ENCODE data around the gene EIF4G3. TPM values are rescaled to one million over a fixed set of nuclear protein-coding genes. Genes with fewer than 3 reads are reported as not detected.

Gene EIF4G3
- total and polyA plus RNA-seq, 2 of the 8 experiments (the other 6 are each of a cell fraction or from before 2014, with no cell fraction given): 47.5 to 66.6 TPM

GRCh38 chr1:20830378-20830777 is 346.3 kb downstream of the EIF4G3 start:
- no peak for DNase-seq (ENCODE audit: low read depth in 1 of 2, low spot score in 2 of 2)
- no peaks in the 10 kb centered on the region for H4K20me1 ChIP-seq (replicated peaks in 1 of 2; ENCODE audit: control insufficient read depth in 1 of 2, insufficient read depth in 2 of 2, low read length in 2 of 2)
- peaks cover 0 to 15% (median 6%) of the 10 kb centered on the region in 4 experiments; a peak in 5 of 8 replicates for H3K36me3 ChIP-seq (ENCODE audit: control insufficient read depth in 2 of 4, insufficient read depth in 4 of 4, low read length in 3 of 4)
- no peak overlapping the region for H3K14ac ChIP-seq (ENCODE audit: insufficient read length)
- no peak overlapping the region for H3K4me2 ChIP-seq (ENCODE audit: insufficient read depth in 1 of 2, low read depth in 2 of 2, low read length in 2 of 2)
- 98% methylated on average over 2 of the region's 2 CpGs; no CpG with 5 or more reads in 1 of the 2 experiments for WGBS, 2 experiments (ENCODE audit: extremely low coverage in 1 of 2, insufficient coverage in 1 of 2, insufficient read length in 1 of 2, insufficient replicate concordance in 2 of 2, low coverage in 1 of 2, low lambda C conversion rate in 2 of 2, missing lambda C conversion rate in 1 of 2)
- ChIA-PET POLR2A (ENCODE audit: partially characterized antibody) (interaction anchor here (1.5 kb wide), 1 partner anchor 44 kb away, joined by 4 read pairs; the partner anchor contains the start of gene HP1BP3), CTCF (ENCODE audit: partially characterized antibody) (interaction anchor here (0.6 to 1.4 kb wide), 5 partner anchors 21 to 400 kb away, joined by 3 to 6 read pairs (median 3); no protein-coding TSS in a partner anchor)
- H3K4ac ChIP-seq (replicated peaks; ENCODE audit: insufficient read length, low read depth, low read length): no peak overlapping the region
- no peak overlapping the region for H4K5ac ChIP-seq (ENCODE audit: insufficient read length, low read depth, low read length)
- H3K27me3 ChIP-seq (replicated peaks in 1 of 4; ENCODE audit: control insufficient read depth in 3 of 4, extremely low read depth in 1 of 4, insufficient read depth in 3 of 4, low read length in 3 of 4): no peaks in the 10 kb centered on the region
- no peak overlapping the region for H2AFZ ChIP-seq (ENCODE audit: low read length)
- H2BK5ac ChIP-seq (ENCODE audit: low read depth, low read length): no peak overlapping the region
- no peaks in the 10 kb centered on the region for H3K79me2 ChIP-seq (ENCODE audit: control insufficient read depth in 1 of 2, insufficient read depth in 2 of 2, low read length in 2 of 2)
- no peak for FAIRE-seq
- no peak overlapping the region for H3K23ac ChIP-seq (ENCODE audit: insufficient read length)
- H3K9me3 ChIP-seq (ENCODE audit: insufficient read depth in 2 of 2, low read depth in 1 of 2, low read length in 1 of 2): no peaks in the 10 kb centered on the region
- H3K18ac ChIP-seq (ENCODE audit: extremely low read depth, low read length): no peak overlapping the region
- H2BK15ac ChIP-seq (ENCODE audit: low read length): no peak overlapping the region
- H3K23me2 ChIP-seq (ENCODE audit: low read depth, low read length): no peaks in the 10 kb centered on the region
- no peak overlapping the region for H3K27ac ChIP-seq (ENCODE audit: low read depth, low read length)
- no peaks in the 10 kb centered on the region for H3K4me1 ChIP-seq (replicated peaks in 1 of 4; ENCODE audit: control insufficient read depth in 3 of 4, insufficient read depth in 4 of 4, low read length in 3 of 4)
- H4K8ac ChIP-seq (ENCODE audit: extremely low read depth, insufficient read depth, low read length): no peak overlapping the region
- no peak overlapping the region for H2AK5ac ChIP-seq (ENCODE audit: low read depth, low read length)
- H3K79me1 ChIP-seq (ENCODE audit: low read depth, low read length): no peaks in the 10 kb centered on the region
- TF ChIP-seq KDM4A (IDR thresholded peaks at IDR 0.05; ENCODE audit: low read depth, low read length, severe bottlenecking) (no peak), FOSL1 (IDR thresholded peaks at IDR 0.05; ENCODE audit: insufficient read depth, low read depth, low read length) (no peak), TAF7 (optimal IDR thresholded peaks at IDR 0.05; ENCODE audit: borderline replicate concordance, low read depth, low read length) (no peak), CTBP2 (IDR thresholded peaks at IDR 0.05; ENCODE audit: borderline replicate concordance, insufficient read depth, insufficient read length, low read length) (no peak), SUZ12 (IDR thresholded peaks at IDR 0.05; ENCODE audit: low read length) (no peak), CBX5 (IDR thresholded peaks at IDR 0.05; ENCODE audit: low read depth, low read length) (no peak), JUN (IDR thresholded peaks at IDR 0.05; ENCODE audit: low read depth, low read length) (no peak), SP4 (IDR thresholded peaks at IDR 0.05; ENCODE audit: low read length) (no peak), PHF8 (conservative IDR thresholded peaks at IDR 0.05; ENCODE audit: low read depth, low read length) (no peak), MAX (IDR thresholded peaks at IDR 0.05) (no peak)
- no peak overlapping the region for H2BK12ac ChIP-seq (ENCODE audit: low read depth, low read length)
- no peak overlapping the region for H3K56ac ChIP-seq (replicated peaks; ENCODE audit: insufficient read length, low read depth, low read length)
- no peak overlapping the region for H3K4me3 ChIP-seq (ENCODE audit: extremely low read depth in 1 of 4, insufficient read depth in 2 of 4, low read depth in 3 of 4, low read length in 4 of 4)
- no peak overlapping the region for H4K91ac ChIP-seq (replicated peaks; ENCODE audit: insufficient read length, low read length)
- H2BK20ac ChIP-seq (ENCODE audit: low read length): no peak overlapping the region
- no peak overlapping the region for H2BK120ac ChIP-seq (replicated peaks; ENCODE audit: low read depth, low read length)
- H3K9ac ChIP-seq (replicated peaks in 1 of 4; ENCODE audit: extremely low read depth in 1 of 4, low read depth in 3 of 4, low read length in 3 of 4): no peak overlapping the region
